ENCODE results near the gene RAB3IP. TPM values are rescaled to one million over a fixed set of nuclear protein-coding genes. Genes with fewer than 3 reads are reported as not detected.
"Not testable (repeated sequence)": the region's sequence is repeated elsewhere in the genome, so short reads cannot be mapped to it uniquely, and the experiment has no call there.

Gene RAB3IP
- total RNA-seq, 1 experiment from 2014 or later = 31.0 TPM

- no peak for DNase-seq
- no peaks in the 10 kb centered on the region for H3K27me3 ChIP-seq (ENCODE audit: control insufficient read depth, insufficient read depth, low read length)
- peaks cover 4% of the 10 kb centered on the region for H3K36me3 ChIP-seq (replicated peaks; ENCODE audit: control insufficient read depth, insufficient read depth, low read length)
- no peak overlapping the region for H3K4me3 ChIP-seq (ENCODE audit: insufficient read depth, low read depth, low read length)
Measured at GRCh38 chr12:69792533-69792932, 53.9 kb downstream of the RAB3IP start.

- not testable (repeated sequence) for H3K27me3 ChIP-seq (ENCODE audit: control insufficient read depth, insufficient read depth, low read length); H3K36me3 ChIP-seq (replicated peaks; ENCODE audit: control insufficient read depth, insufficient read depth, low read length); H3K4me3 ChIP-seq (ENCODE audit: insufficient read depth, low read depth, low read length); DNase-seq
Measured at GRCh38 chr12:69807101-69807897, 68.6 kb downstream of the RAB3IP start.

GRCh38 chr12:69810870-69811498, 72.3 kb downstream of the RAB3IP start:
- H3K36me3 ChIP-seq (replicated peaks; ENCODE audit: control insufficient read depth, insufficient read depth, low read length) = no peaks in the 10 kb centered on the region
- H3K4me3 ChIP-seq (ENCODE audit: insufficient read depth, low read depth, low read length) = no peak overlapping the region
- DNase-seq = no peak
- H3K27me3 ChIP-seq (ENCODE audit: control insufficient read depth, insufficient read depth, low read length) = no peaks in the 10 kb centered on the region

- H3K4me3 ChIP-seq (ENCODE audit: insufficient read depth, low read depth, low read length) = no peak overlapping the region
- no peak for DNase-seq
- no peaks in the 10 kb centered on the region for H3K36me3 ChIP-seq (replicated peaks; ENCODE audit: control insufficient read depth, insufficient read depth, low read length)
- H3K27me3 ChIP-seq (ENCODE audit: control insufficient read depth, insufficient read depth, low read length) = no peaks in the 10 kb centered on the region
Measured at GRCh38 chr12:69816082-69816481, 77.4 kb downstream of the RAB3IP start.

- Histone ChIP-seq H3K27me3 (ENCODE audit: control insufficient read depth, insufficient read depth, low read length) (no peaks in the 10 kb centered on the region), H3K4me3 (ENCODE audit: insufficient read depth, low read depth, low read length) (no peak overlapping the region), H3K36me3 (replicated peaks; ENCODE audit: control insufficient read depth, insufficient read depth, low read length) (no peaks in the 10 kb centered on the region)
- no peak for DNase-seq
Measured at GRCh38 chr12:69821032-69821455, 82.4 kb downstream of the RAB3IP start.

GRCh38 chr12:69821456-69822159, 82.9 kb downstream of the RAB3IP start:
- Histone ChIP-seq H3K4me3 (ENCODE audit: insufficient read depth, low read depth, low read length) (no peak overlapping the region), H3K27me3 (ENCODE audit: control insufficient read depth, insufficient read depth, low read length) (no peaks in the 10 kb centered on the region), H3K36me3 (replicated peaks; ENCODE audit: control insufficient read depth, insufficient read depth, low read length) (no peaks in the 10 kb centered on the region)
- no peak for DNase-seq

- Histone ChIP-seq H3K36me3 (replicated peaks; ENCODE audit: control insufficient read depth, insufficient read depth, low read length) (no peaks in the 10 kb centered on the region), H3K27me3 (ENCODE audit: control insufficient read depth, insufficient read depth, low read length) (no peaks in the 10 kb centered on the region), H3K4me3 (ENCODE audit: insufficient read depth, low read depth, low read length) (no peak overlapping the region)
- no peak for DNase-seq
Measured at GRCh38 chr12:69822201-69822860, 83.7 kb downstream of the RAB3IP start.

GRCh38 chr12:69824028-69824427, 85.4 kb downstream of the RAB3IP start:
- Histone ChIP-seq H3K36me3 (replicated peaks; ENCODE audit: control insufficient read depth, insufficient read depth, low read length) (no peaks in the 10 kb centered on the region), H3K4me3 (ENCODE audit: insufficient read depth, low read depth, low read length) (no peak overlapping the region), H3K27me3 (ENCODE audit: control insufficient read depth, insufficient read depth, low read length) (no peaks in the 10 kb centered on the region)
- no peak for DNase-seq

GRCh38 chr12:69824966-69825560, 86.4 kb downstream of the RAB3IP start, which contains the start of gene MYRFL:
MYRFL (plus strand) TSS chr12:69825227; CDS start chr12:69825518, 291 bp downstream.
- no peak for DNase-seq

GRCh38 chr12:69828897-69829296, 90.2 kb downstream of the RAB3IP start:
- no peak for DNase-seq
- H3K27me3 ChIP-seq (ENCODE audit: control insufficient read depth, insufficient read depth, low read length) = no peaks in the 10 kb centered on the region
- H3K36me3 ChIP-seq (replicated peaks; ENCODE audit: control insufficient read depth, insufficient read depth, low read length) = no peaks in the 10 kb centered on the region
- no peak overlapping the region for H3K4me3 ChIP-seq (ENCODE audit: insufficient read depth, low read depth, low read length)

More at GRCh38 chr12:69824966-69825560, 86.4 kb downstream of the RAB3IP start, which contains the start of gene MYRFL:
- no peak within 1 kb of the TSS for H3K4me3 ChIP-seq (ENCODE audit: insufficient read depth, low read depth, low read length)
- no peaks in the 10 kb centered on the region for H3K36me3 ChIP-seq (replicated peaks; ENCODE audit: control insufficient read depth, insufficient read depth, low read length)
- H3K27me3 ChIP-seq (ENCODE audit: control insufficient read depth, insufficient read depth, low read length) = no peaks in the 10 kb centered on the region

- no peak for DNase-seq
- Histone ChIP-seq H3K27me3 (ENCODE audit: control insufficient read depth, insufficient read depth, low read length) (no peaks in the 10 kb centered on the region), H3K4me3 (ENCODE audit: insufficient read depth, low read depth, low read length) (no peak overlapping the region), H3K36me3 (replicated peaks; ENCODE audit: control insufficient read depth, insufficient read depth, low read length) (no peaks in the 10 kb centered on the region)
Measured at GRCh38 chr12:69833696-69834095, 95.0 kb downstream of the RAB3IP start.

GRCh38 chr12:69834147-69834546, 95.5 kb downstream of the RAB3IP start:
- DNase-seq = no peak
- Histone ChIP-seq H3K4me3 (ENCODE audit: insufficient read depth, low read depth, low read length) (no peak overlapping the region), H3K27me3 (ENCODE audit: control insufficient read depth, insufficient read depth, low read length) (no peaks in the 10 kb centered on the region), H3K36me3 (replicated peaks; ENCODE audit: control insufficient read depth, insufficient read depth, low read length) (no peaks in the 10 kb centered on the region)

- Histone ChIP-seq H3K36me3 (replicated peaks; ENCODE audit: control insufficient read depth, insufficient read depth, low read length) (no peaks in the 10 kb centered on the region), H3K4me3 (ENCODE audit: insufficient read depth, low read depth, low read length) (no peak overlapping the region), H3K27me3 (ENCODE audit: control insufficient read depth, insufficient read depth, low read length) (no peaks in the 10 kb centered on the region)
- DNase-seq = no peak
Measured at GRCh38 chr12:69834576-69834975, 95.9 kb downstream of the RAB3IP start.

- H3K4me3 ChIP-seq (ENCODE audit: insufficient read depth, low read depth, low read length) = no peak overlapping the region
- no peaks in the 10 kb centered on the region for H3K27me3 ChIP-seq (ENCODE audit: control insufficient read depth, insufficient read depth, low read length)
- no peak for DNase-seq
- no peaks in the 10 kb centered on the region for H3K36me3 ChIP-seq (replicated peaks; ENCODE audit: control insufficient read depth, insufficient read depth, low read length)
Measured at GRCh38 chr12:69835081-69835480, 96.4 kb downstream of the RAB3IP start.

All from H7 (cell line).